A375 (cell line): ENCODE results near the gene PKN2. TPM values are rescaled to one million over a fixed set of nuclear protein-coding genes. Genes with fewer than 3 reads are reported as not detected.

Source experiments
- small RNA-seq: library from RNA; depleted of rRNA; stranded (forward); fragments of <200 nt; gene quantifications from one replicate; pipeline ENCODE3, GENCODE V24; 2014
- total RNA-seq: library from RNA; depleted of rRNA; stranded (reverse); fragments of >200 nt; shearing (Covaris generic); gene quantifications from 2 replicates; pipeline ENCODE4 v1.2.3, GENCODE V29; 2014; rRNA removed

Gene PKN2
- 15.8 and 18.0 TPM in 2 replicates for total RNA-seq

DNA sequence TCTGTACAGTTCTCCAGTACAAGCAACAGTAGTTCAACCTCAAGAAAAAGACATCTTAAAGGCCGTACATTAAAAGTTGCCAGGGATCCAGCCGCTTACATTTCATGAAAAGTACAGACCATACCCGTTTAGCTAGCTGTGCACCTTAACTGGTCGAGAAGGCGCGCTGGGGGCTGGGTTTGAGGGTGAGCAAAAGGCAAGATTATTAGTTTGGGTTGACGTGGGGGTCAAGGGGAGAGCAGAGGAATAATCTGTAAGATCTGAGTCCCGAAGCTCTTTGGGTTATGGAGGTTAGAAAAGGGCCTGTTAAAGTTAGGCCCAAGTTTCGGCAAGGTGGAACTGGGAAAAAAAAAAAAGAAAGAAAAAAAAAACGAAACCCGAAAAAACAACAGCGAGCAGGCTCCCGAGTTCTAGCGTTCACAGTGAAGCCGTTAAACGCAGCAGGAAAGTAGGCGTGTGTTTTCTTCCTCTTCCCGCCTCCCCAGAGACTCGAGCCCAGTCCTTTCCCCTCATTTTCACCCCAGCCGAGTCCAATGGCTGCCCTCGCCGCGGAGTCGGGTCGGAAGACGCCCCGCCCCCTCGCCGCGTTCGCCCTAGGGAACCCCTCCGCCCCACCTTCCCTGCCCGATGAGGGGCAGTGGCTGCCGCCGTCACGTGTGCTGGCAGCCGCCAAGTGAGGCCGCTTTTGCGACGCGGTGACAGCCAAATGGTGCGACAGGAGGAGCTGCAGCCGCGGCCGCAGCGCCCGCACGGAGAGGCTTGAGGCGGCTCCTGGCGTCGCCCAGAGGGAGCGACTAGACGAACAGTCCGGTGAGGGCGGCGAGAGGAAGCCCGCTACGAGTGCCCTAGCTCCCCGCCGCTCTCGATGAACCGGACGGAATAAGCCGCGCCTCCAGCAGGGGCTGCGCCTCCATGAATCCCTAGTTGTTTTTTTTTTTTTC lies at the start of gene PKN2:
Gene PKN2, plus strand, starts transcription at position 733 of the 941 bp plus-strand sequence. CDS start 308 bp downstream, outside the sequence.

Small RNA genes lying within 50 kb of the gene (small RNA-seq; reads per million reads assigned to genes)
- not detected for gene RNU6-125P

Other genes starting within 250 kb of the PKN2 start
- 26.4 and 31.7 TPM in 2 replicates for gene GTF2B, start 207.3 kb downstream of the PKN2 start, total RNA-seq